A549 (cell line): Measurements from ENCODE around the gene LYAR. TPM values are rescaled to one million over a fixed set of nuclear protein-coding genes. Genes with fewer than 3 reads are reported as not detected.

Experiments used
- ATAC-seq, 2 experiments: fragments of 200-7000 bp in 1 of 2; fragments of >200 bp in 1 of 2; cut with Nextera tagmentation in 1 of 2; cut with Tn5 transposase in 1 of 2; 3 replicates each; pipeline versions ENCODE4 v1.8.0 to v1.9.1; 2018 to 2020; ENCODE audit warnings: mild to moderate bottlenecking in 1 of 2, moderate library complexity in 1 of 2
- CTCF ChIA-PET: fragments of 300-600 bp; sonication (Branson Sonifier 250); formaldehyde crosslinking; extraction: SDS; loops from one replicate; lab custom pipeline; 2021; ENCODE audit warnings: antibody characterized with exemption, inconsistent platforms; lab: Yijun Ruan, JAX
- POLR2A ChIA-PET: fragments of 350-600 bp; formaldehyde crosslinking; extraction: SDS; loops from one replicate; lab custom pipeline; 2021; ENCODE audit warnings: antibody characterized with exemption, inconsistent platforms; lab: Yijun Ruan, JAX
- DNase-seq, 2 experiments: peaks; one replicate each; pipeline versions ENCODE4 v3.0.0 to v3.0.0-alpha.2; 2011 to 2016; ENCODE audit warnings: low read depth in 1 of 2, low spot score in 1 of 2
- FAIRE-seq: peaks from 2 replicates; lab custom pipeline; 2011; peaks lifted over from hg19 to GRCh38; lab: Jason Lieb, UNC
- H3K27ac ChIP-seq, 2 experiments: fragments of >200 bp; sonication (Bioruptor Twin); formaldehyde crosslinking; 3 replicates each; pipeline ENCODE4 v1.5.1; 2016 to 2017
- H3K4me1 ChIP-seq: fragments of >200 bp; sonication (Bioruptor Twin); formaldehyde crosslinking; 3 replicates; pipeline ENCODE4 v1.6.1; 2016
- H3K4me2 ChIP-seq: fragments of >200 bp; sonication (Bioruptor Twin); formaldehyde crosslinking; 3 replicates; pipeline ENCODE4 v1.6.1; 2016
- H3K4me3 ChIP-seq: fragments of >200 bp; sonication (Bioruptor Twin); formaldehyde crosslinking; 3 replicates; pipeline ENCODE4 v1.5.1; 2016
- H3K9me3 ChIP-seq: fragments of >200 bp; sonication (Bioruptor Twin); formaldehyde crosslinking; 3 replicates; pipeline ENCODE4 v1.6.1; 2016
- BHLHE40 ChIP-seq: IDR thresholded peaks from 2 replicates; pipeline ENCODE4 v1.6.1; 2012; ENCODE audit warnings: low read depth, low read length, inconsistent platforms
- CEBPB ChIP-seq, 2 experiments: fragments of >200 bp in 1 of 2; sonication (Bioruptor Twin) in 1 of 2; formaldehyde crosslinking in 1 of 2; IDR thresholded peaks; 2 replicates each; pipeline ENCODE4 v1.6.1; 2012 to 2016
- CHD4 ChIP-seq: fragments of 200-600 bp; sonication (generic); IDR thresholded peaks from 2 replicates; pipeline ENCODE4 v1.6.1; 2016; ENCODE audit warnings: antibody characterized with exemption, mild to moderate bottlenecking, borderline replicate concordance
- ESRRA ChIP-seq: fragments of 150-350 bp; IDR thresholded peaks from 2 replicates; pipeline ENCODE4 v1.6.1; 2014; ENCODE audit warnings: mild to moderate bottlenecking, low read length, borderline replicate concordance
- GATA3 ChIP-seq: IDR thresholded peaks from 2 replicates; pipeline ENCODE4 v1.6.1; 2012; ENCODE audit warnings: borderline replicate concordance
- KDM5A ChIP-seq: fragments of 200-600 bp; sonication (generic); IDR thresholded peaks from 2 replicates; pipeline ENCODE4 v1.6.1; 2016; ENCODE audit warnings: antibody characterized with exemption, mild to moderate bottlenecking
- MYC ChIP-seq: IDR thresholded peaks from 2 replicates; pipeline ENCODE4 v1.6.1; 2012; ENCODE audit warnings: mild to moderate bottlenecking, inconsistent platforms, low read length, improper control_type of control experiment, borderline replicate concordance
- NFE2L2 ChIP-seq: fragments of 150-350 bp; conservative IDR thresholded peaks from 2 replicates; pipeline ENCODE4 v1.6.1; 2014; ENCODE audit warnings: low read length
- PHF8 ChIP-seq: fragments of 200-600 bp; sonication (generic); IDR thresholded peaks from 2 replicates; pipeline ENCODE4 v1.6.1; 2016; ENCODE audit warnings: low read depth, mild to moderate bottlenecking, antibody characterized with exemption, moderate library complexity, borderline replicate concordance
- POLR2AphosphoS2 ChIP-seq: conservative IDR thresholded peaks from 2 replicates; pipeline ENCODE4 v1.6.1; 2012; ENCODE audit warnings: low read length, improper control_type of control experiment, inconsistent platforms
- SMC3 ChIP-seq: fragments of >200 bp; sonication (Bioruptor Twin); formaldehyde crosslinking; IDR thresholded peaks from 3 replicates; pipeline ENCODE4 v1.6.1; 2018; ENCODE audit warnings: inconsistent platforms
- TFCP2L1 ChIP-seq: fragments of 250-450 bp; sonication (Bioruptor Pico); IDR thresholded peaks from 2 replicates; pipeline ENCODE4 v1.5.0; 2021; ENCODE audit warnings: mild to moderate bottlenecking
- ZNF302 ChIP-seq: fragments of 250-450 bp; sonication (Bioruptor Pico); IDR thresholded peaks from 2 replicates; pipeline ENCODE4 v1.9.0; 2021; ENCODE audit warnings: inconsistent platforms, mild to moderate bottlenecking, moderate library complexity
- ZSCAN20 ChIP-seq: fragments of 250-450 bp; sonication (Bioruptor Pico); IDR thresholded peaks from 2 replicates; pipeline ENCODE4 v1.8.0; 2022; ENCODE audit warnings: mild to moderate bottlenecking, moderate library complexity
- WGBS: methylation state at CpG from one replicate; pipeline ENCODE4 v1.1.6; 2017; ENCODE audit errors: missing lambda C conversion rate; 5-methylcytosine and 5-hydroxymethylcytosine counted together
- polyA plus RNA-seq, 4 experiments: library from polyadenylated mRNA; depleted of rRNA in 3 of 4; stranded (reverse); fragments of >200 nt; fragmentation: RNase III in 1 of 4; extraction: RNeasy Plus Mini Kit Qiagen cat#74134 plus additional on column Dnase treatment in 1 of 4; gene quantifications; 2 replicates in 3 of 4; 3 replicates in 1 of 4; pipeline ENCODE4 v1.2.3, GENCODE V29; 2011 to 2017

Gene LYAR
- polyA plus RNA-seq, 2 of the 4 experiments (the other 2 are of a cell fraction): 20.5 to 28.1 TPM

DNA sequence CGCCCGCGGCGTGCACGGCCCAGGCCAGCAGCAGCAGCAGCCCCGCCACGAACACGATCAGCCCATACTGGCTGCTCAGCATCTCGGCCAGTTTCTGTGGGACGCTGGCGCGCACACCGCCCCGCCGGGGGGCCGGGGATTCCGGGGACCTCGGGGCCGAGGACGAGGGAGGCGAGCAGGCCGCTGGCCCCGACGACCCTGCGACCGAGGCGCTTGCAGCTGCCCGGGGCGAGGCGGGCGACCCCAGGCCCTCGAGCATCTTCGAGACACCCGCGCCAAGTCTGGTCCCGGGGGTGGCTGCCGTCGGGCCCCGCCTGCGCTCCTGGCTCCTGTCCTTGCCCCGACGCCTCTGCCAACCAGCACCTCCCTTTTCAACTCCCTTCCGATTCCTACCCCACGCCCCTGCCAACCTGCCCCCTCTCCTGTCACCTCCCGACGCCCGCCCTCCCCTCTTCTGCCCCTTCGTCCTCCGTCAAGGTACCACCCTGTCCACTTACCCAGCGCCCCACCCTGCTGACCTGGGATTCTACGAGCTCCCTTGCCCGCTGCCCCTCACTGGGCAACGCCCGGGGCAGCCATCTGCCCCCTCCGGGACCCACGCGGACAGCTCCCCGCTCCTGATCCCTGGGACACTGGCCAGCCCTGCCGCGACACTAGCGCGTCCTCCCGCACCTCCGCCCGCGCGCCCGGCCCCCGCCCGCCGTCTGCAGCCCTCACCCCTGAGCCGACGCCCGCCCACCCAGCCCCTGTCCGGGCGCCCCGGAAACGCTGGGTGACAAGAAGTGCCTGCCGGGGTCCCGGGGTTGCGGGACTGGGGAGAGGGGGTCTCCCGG is 63.1 kb downstream of the LYAR start, which contains the start of gene OTOP1:
OTOP1 (minus strand) TSS at position 324 of the 833 bp plus-strand sequence; CDS start at position 259, 65 bp downstream.
- no peak within 1 kb of the TSS for H3K4me2 ChIP-seq
- FAIRE-seq: no peak

DNA sequence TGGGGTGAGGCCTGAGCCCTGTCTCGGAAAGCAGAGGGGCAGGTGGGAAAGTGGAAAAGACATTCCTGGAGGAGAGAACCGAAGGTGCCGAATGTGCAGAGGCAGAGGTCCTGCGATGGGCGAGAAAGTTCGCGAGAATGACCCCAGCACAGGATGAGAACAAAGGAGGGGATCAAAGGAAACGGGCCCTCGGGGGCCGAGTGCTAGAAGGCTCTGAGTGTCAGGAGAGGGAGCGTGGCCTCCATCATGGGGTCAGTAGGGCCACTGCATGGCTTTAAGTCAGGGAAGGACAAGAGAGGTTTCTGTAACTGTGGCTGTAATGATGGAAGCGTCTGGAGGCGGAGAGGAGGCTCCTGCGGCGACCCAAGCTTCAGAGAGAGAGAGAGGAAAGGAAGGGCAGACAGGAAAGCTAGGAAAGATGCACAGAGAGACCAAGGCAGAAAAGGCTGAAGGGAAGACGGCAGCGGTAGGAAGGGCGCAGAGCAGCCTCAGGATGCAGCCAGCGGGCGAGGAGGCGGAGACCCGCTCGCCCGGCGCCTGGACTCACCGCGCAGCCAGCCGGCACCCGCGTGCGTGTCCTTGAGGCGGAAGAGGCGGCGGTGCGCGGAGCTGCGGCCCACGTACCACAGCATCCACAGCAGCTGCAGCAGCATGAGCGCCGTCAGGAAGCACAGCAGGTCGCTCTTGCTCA is 63.9 kb downstream of the LYAR start:
- WGBS: 57% methylated on average over 38 of the region's 41 CpGs

More for the DNA sequence above, 63.1 kb downstream of the LYAR start, which contains the start of gene OTOP1:
- WGBS: 79% methylated on average over 12 of the region's 82 CpGs
- ATAC-seq (no peak), DNase-seq (no peak)
- Histone ChIP-seq H3K4me3 (no peak within 1 kb of the TSS), H3K9me3 (no peaks in the 10 kb centered on the region), H3K27ac (no peak within 1 kb of the TSS), H3K4me1 (no peaks in the 10 kb centered on the region)
- TF ChIP-seq ZSCAN20 (CRISPR knock-in tag) (no peak), NFE2L2 (no peak), SMC3 (no peak), POLR2AphosphoS2 (no peak), KDM5A (no peak), BHLHE40 (no peak), GATA3 (no peak), TFCP2L1 (CRISPR knock-in tag) (no peak), PHF8 (no peak), MYC (no peak), CEBPB (IDR thresholded peaks at IDR 0.05) (no peak)
- ChIA-PET CTCF (no interaction called here), POLR2A (no interaction called here)

More for the DNA sequence above, 63.9 kb downstream of the LYAR start:
- no peak overlapping the region for H3K4me2 ChIP-seq
- ATAC-seq (no peak), DNase-seq (no peak), FAIRE-seq (no peak)
- no peaks in the 10 kb centered on the region for H3K9me3 ChIP-seq
- no peak overlapping the region for H3K27ac ChIP-seq
- ChIA-PET CTCF (interaction anchor here (1.6 kb wide), 1 partner anchor 43 kb away, joined by 3 read pairs; no protein-coding TSS in a partner anchor), POLR2A (no interaction called here)
- TF ChIP-seq ZNF302 (no peak), ESRRA (no peak), CHD4 (no peak), POLR2AphosphoS2 (no peak)
- no peak overlapping the region for H3K4me3 ChIP-seq
- H3K4me1 ChIP-seq: no peaks in the 10 kb centered on the region

Other genes with a start within 250 kb of the LYAR start
- gene OTOP1, start 63.2 kb downstream of the LYAR start, polyA plus RNA-seq (2011; rRNA removed): not detected in 2 replicates
- not detected in 3 replicates for gene OTOP1, start 63.2 kb downstream of the LYAR start, polyA plus RNA-seq (2017; fragmentation: RNase III; extraction: RNeasy Plus Mini Kit Qiagen cat#74134 plus additional on column Dnase treatment)
- 22.9 and 29.1 TPM in 2 replicates for gene TMEM128, start 41.9 kb downstream of the LYAR start, polyA plus RNA-seq (2011; rRNA removed)
- gene TMEM128, start 41.9 kb downstream of the LYAR start, polyA plus RNA-seq (2017; fragmentation: RNase III; extraction: RNeasy Plus Mini Kit Qiagen cat#74134 plus additional on column Dnase treatment): 12.7 to 15.9 TPM (median 13.9 TPM) in 3 replicates
- gene ZBTB49, start 97 bp upstream of the LYAR start, polyA plus RNA-seq (2011; rRNA removed): 3.1 and 4.1 TPM in 2 replicates
- gene ZBTB49, start 97 bp upstream of the LYAR start, polyA plus RNA-seq (2017; fragmentation: RNase III; extraction: RNeasy Plus Mini Kit Qiagen cat#74134 plus additional on column Dnase treatment): 1.9 to 2.2 TPM (median 2.0 TPM) in 3 replicates
- gene NSG1, start 96.9 kb upstream of the LYAR start, polyA plus RNA-seq (2011; rRNA removed): 0.34 and 0.44 TPM in 2 replicates
- 0.25 to 0.49 TPM (median 0.26 TPM) in 3 replicates for gene NSG1, start 96.9 kb upstream of the LYAR start, polyA plus RNA-seq (2017; fragmentation: RNase III; extraction: RNeasy Plus Mini Kit Qiagen cat#74134 plus additional on column Dnase treatment)